ENCODE results near the gene RFNG.

The RFNG gene

DNA sequence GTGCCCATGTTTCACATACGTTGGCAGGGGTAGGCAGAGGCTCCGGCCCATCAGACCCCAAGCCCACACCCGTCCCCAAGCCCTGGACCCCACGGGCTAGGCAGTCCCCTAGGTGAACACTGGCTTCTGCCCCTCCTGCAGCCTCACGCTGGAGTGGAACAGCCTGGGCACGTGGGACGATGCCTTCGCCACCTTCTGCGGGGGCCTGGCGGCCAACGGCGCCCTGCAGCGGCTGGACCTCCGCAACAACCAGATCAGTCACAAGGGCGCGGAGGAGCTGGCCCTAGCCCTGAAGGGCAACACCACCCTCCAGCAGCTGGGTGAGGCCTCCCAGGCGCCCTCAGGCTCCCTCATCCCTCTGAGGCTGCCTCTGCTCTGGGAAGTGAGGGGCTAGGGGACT lies 26.8 kb downstream of the RFNG start:
- DNase-seq, result no peak

DNA sequence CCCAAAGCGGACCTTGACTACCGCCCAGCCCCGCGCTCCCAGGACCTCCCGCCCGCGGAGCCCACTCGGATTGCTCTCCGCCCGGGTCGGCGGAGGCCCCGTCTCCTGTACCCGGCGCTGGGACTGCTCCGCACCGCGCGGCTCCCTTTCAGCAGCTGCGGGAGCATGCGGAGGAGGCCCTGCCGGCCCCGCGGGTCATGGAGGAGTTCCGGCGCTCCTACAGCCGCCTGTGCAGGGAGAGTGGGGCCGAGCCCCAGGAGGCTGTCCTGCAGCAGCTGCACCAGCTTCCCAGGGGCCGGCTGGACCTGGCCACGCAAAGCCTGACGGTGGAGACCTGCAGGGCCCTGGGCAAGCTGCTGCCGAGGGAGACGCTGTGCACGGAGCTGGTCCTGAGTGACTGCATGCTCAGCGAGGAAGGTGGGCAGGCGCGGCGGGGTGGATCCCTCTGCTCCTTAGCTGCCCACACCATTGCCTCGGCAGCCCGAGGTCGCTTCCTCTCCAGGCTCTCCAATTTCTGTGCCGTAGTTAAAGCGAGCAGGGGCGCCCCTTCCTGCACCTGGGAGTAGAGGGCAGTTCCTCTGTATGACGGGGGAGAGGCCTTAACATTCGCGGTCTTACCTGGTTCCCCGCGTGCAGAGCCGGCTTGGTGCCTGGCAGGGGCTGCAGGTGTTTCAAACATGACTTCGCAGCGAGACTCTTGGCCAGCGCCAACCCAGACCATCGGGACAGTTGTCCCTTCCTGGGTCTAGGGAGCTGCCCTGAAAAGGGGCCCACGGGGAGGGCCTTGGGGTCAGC lies 28.0 kb downstream of the RFNG start:
- no peak for DNase-seq

DNA sequence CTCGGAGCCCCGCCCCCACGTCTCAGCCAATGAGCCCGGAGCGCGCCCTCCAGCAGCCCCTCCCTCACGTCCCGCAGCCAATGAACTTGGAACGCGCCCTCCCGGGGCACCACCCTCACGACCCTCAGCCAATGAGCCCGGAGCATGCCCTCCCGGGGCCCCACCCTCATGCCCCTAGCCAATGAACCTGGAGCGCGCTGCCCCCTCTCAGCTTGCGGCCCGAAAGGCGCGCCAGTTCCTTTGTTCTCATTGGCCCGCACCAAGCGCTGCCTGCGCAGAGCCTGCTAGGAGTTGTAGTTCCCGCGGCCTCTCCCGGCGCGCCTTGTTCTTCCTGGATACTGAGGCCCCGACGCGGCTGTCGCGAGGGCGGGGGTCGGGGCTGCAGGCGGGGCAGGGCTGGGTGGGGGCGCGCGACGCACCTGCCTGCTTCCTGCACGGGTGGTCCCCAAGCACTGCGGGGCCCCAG lies 28.6 kb downstream of the RFNG start, which contains the start of gene LRRC45:
LRRC45 (plus strand) TSS at position 325 of the 466 bp plus-strand sequence. CDS start 339 bp downstream, outside the sequence.
- peak; percentile 98 to 99 for DNase-seq

DNA sequence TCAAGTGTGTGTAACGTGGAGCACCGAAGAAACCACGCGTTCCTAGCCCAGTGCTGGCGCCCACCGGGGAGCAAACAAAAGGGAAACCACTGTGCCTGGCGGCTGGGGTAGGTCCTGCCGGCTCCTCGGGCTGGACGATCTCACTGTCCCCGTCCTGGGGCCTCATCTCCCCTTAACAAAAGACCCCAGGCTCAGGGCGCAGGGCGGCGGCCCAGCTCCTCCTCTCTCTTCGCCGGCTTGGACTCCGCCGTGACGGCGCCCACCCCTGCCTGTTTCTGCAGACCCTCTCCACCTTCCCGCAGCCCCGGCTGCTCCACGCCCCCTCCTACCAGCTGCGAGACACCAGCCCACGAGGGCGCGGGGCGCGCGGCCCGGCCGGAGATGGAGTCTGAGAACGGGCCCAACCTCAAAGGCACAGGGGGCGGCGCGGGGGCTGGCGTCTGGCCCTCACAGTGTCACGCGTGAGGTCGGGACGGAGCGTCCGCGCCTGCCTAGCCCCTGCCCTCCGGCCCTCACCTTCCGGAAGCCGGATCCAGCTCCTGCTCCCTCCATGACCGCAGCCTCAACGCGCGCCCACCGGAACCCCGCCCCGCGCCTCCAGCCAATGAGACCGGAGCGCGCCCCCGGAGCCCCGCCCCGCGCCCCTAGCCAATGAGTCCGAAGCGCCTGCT lies 29.2 kb downstream of the RFNG start, which contains the start of gene CENPX:
CENPX (minus strand) TSS at position 569 of the 671 bp plus-strand sequence; CDS start at position 552, 17 bp downstream.
- no peak for DNase-seq

DNA sequence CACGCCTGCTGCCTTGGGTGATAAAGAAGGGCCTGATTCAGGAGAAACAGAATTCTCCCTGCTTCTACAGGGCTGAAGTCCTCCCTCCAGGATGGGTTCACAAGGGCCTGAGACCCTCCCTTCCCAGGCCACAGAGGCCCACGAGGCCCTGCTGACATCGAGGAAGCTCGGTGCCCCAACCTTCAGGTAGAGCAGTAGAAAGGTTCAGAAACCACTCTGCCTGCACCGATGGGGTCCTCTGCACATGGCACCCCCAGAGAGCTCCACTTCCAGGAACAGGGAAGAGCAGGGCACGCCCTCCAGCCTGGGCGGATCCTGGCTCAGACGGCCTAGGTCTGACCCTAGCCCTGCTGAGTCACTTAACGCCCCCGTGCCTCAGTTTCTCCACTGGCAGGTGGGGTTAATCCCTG lies 29.7 kb downstream of the RFNG start:
- DNase-seq, result no peak

DNA sequence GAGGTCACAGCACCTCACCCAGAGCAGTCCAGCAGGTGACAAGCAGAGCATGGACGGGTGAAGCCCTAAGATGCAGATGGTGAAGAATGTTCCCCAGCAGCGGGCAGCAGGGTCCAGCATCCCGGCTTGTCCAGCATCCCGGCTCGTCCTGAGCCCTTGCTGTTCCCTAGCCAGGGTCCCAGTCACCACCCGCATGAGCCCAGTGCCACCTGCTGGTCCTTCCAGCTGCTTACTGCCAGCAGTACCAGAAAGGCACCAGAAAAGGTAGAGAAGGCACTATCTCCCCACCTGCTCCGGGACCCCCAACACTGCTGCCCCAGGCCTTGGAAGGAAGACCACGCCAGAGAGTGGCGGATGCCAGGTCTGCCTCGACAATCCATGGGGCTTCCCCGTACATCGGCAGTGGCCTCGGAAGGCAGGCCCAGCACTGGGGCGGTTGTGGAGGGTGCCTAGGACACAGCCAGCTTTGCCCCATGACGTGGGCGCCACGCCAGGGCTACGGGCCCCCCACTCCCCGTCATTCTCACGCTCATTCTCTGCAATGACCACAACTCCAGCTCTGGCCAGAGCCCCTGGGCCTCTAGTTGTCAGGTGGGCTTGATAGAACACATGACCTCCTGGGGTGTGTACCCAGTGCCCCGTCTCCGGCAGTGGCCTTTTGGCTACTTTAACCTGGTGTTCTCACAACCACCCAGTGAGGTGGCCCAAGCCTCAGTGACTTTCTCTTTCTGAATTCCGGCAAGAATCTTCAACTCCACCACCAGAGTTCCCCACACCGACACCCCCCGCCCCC lies 30.3 kb downstream of the RFNG start:
- no peak for DNase-seq

DNA sequence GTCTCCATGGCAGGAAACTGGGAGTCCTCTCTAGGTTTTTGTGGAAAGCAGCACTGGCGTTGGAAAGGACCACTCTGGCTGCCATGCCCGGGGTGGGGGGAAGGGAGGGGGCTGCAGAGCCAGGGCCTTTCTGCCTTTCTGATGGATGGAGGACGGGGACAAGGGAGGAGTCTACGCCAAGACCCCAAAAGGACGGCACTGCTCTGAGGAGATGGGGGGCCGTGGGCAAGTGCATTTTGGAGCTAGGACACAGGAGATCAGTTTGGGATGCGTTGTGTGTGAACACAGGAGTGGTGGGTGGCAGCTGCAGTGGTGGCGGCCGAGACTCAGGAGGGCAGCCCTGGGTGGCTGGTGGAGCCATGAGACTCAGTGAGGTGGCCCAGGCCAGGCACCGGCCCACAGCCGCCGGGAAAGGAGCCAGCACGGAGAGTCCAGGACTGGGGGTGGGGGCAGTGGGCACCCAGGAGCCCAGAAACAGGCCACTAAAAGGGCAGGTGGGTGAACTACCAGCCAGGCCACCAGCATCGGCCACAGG lies 31.0 kb downstream of the RFNG start:
- DNase-seq, result no peak

DNA sequence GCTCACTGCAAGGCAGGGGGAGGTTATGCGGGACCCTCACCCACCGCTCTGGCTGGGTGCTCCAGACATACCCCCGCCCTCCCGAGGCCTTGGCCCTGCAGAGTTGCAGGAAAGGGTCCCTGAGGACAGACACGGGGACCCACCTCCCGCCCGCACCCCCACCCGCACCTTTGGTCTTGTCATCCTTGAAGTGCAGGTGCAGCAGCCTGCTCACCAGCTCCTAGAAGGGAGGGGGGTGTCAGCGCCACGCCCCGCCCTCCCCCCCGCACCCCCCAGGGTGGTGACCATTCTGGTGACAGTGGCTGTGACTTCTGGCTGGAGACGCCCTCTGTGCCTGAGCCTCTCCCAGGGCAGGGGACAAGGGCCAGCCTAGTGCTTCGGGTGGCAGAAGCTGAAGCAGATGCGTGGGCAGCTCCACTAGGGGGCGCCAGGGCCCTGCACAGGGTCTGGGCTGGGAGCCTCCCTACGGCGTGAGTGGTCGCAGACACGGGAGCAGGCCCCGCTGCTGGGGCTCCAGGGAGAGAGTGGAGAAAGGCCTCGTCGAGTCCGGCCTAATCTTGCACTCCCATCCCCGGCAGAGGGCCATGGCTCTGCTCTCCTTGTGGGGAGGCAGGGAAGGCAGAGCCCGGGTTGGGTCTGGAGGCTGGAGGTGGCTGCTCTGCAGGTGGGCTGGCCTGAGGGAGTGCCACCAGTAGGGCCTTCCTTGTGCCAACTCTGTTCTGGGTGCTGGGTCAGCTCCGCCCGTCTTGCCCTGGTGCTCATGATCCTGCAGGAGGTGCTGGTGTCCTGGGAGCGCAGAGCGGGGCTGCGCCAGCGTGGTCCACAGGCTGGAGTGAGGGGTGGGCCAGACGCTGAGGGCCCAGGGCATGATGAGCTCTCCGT lies 31.7 kb downstream of the RFNG start:
- no peak for DNase-seq

DNA sequence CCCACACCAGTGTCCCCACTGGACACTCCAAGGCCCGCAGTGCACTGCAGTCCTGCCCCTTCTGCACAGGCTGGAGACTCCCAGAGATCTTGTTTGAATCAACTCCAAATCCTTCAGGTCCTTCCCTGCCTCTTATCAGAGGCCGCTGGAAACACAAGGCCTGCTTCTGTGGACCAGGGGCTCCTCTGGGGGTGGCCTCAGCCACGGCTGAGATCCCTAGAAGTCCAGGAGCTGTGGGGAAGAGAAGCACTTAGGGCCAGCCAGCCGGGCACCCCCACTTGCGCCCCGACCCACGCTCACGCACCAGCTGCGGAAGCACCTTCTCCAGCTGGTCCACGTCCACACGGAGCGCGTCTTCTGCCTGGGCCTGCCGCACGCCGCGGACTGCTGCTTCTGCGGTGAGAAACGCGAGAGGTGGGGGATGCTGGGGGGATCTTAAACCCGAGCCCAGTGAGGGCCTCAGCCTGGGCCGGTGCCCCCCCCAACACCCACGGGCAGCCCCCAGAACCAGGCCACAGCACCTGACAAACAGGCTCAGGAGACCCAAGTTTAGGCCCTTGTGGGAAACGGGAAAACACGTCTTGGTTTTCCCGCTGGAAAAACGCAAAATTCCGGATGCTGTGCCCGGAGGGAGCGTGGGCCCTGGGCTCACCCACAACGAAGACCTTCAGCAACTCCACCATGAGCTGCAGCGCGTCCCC lies 32.5 kb downstream of the RFNG start:
- no peak for DNase-seq

DNA sequence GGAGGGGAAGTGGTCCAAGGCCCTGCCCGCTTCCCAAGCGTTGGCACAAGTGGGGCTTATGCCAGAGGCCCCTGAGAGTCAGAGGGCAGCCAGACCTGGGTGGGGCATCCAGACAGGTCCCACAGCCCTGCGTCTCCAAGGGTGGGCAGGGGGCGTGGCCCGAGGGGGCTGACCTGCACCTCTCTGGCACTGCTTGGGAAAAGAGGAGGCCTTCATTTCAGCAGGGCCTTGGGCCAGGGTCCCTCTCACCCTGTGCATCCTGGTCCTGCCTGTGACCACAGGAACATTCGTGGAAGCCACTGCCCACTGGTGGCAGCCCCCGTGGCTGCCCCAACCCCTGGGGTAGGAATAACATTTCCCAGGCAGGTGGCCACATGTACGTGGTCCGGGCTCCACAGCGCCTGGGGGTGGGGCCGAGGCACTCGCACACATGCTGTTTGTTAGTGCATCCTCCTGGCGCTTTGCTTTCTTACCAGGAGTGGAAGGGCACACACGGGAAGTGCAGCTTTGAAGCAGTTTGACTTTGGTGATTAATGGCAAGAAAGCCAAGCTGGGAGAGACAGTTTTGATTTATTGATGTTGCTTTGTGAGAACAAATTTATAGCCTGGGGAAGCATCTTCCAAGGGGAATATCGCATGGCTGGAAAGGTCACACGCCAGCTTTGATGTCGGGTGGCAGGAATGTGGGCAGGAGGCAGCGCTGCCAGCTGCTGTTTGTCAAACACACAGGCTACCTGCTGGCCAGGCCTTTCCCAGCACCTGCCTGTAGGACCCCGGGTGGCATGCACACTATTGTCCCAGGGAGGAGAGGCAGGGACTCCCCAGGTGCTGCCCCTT lies 33.2 kb downstream of the RFNG start:
- DNase-seq, result no peak

DNA sequence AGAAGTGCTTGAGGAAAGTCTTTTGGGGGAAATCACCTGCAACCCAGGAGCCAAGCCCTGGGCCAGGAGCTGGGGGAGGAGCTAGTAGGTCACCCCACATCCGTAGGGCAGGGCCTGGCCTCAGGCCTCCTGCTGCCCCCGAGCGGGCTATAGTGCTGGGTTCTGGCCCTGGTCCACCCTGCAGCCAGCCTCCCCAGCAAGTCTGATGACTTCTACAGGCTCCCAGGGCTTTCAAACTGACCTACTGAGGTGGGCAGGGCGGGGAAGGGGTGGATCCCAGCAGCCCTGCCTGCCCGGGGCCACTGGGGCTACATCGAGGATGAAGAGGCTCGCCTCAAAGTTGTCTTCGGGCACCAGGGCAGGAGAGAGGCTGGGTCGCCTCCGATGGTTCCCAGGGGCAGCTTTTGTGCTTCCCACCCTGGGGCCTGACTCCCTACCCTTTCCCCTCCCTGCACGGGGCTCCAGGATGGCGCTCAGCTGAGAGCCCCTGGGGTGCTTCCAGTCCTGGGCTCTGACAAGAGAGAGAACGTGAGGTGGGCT lies 33.9 kb downstream of the RFNG start:
- no peak for DNase-seq

DNA sequence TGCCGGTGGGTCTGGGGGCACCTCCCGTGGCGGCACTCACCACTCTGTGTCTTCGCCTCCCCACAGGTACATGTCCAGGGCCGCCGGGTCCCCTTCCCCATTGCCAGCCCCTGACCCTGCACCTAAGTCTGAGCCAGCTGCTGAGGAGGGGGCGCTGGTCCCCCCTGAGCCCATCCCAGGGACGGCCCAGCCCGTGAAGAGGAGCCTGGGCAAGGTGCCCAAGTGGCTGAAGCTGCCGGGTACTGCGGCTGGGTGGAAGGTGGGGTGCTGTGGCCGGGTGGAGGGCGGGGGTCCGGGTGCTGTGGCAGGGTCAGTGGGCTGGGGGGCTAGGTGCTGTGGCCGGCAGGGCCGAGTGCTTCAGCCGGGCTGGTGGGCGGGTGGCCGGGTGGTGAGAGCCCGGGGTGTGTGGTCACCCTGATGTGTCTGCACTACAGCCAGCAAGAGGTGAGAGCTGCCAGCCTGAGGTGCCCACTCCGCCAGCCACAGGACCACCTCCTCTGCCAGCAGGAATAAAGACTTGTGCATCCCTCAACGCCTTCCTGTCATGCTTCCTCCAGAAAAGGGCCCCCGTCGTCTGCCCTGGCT lies 34.6 kb downstream of the RFNG start:
- no peak for DNase-seq

DNA sequence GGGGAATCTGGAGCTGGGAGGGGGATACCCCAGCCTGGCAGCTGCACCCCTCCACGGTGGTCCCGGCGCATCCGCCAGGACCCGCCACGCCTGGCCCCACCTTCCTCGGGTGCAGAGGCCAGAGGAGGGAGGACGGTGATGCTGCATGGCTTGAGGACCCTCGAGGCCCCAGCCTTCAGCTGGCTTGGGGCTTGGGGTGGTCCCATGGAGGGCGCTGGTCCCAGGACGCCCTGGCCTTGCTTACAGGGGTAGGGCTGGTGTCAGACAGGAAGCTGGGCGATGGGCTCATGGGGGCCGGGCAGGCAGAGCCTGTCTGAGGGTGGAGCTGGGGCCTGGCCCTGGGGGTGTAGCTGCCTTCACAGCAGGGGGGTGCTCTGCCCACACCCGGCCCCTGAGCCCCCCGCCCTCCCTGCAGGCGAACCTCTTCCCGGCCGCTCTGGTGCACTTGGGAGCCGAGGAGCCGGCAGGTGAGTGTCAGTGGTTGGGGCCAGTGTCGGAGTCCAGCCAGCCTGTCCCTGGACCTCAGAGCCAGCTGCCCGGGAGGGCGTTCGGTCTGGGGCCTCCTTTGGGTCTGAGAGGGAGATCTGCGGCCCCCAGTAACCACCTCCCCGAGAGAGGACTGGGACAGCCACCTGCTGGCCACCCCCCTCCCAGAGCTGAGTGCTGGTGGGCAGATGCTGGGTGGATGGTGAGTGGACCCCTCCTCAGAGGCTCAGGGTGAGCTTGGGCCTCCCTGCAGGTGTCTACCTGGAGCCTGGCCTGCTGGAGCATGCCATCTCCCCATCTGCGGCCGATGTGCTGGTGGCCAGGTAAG lies 35.3 kb downstream of the RFNG start:
- DNase-seq, result no peak

DNA sequence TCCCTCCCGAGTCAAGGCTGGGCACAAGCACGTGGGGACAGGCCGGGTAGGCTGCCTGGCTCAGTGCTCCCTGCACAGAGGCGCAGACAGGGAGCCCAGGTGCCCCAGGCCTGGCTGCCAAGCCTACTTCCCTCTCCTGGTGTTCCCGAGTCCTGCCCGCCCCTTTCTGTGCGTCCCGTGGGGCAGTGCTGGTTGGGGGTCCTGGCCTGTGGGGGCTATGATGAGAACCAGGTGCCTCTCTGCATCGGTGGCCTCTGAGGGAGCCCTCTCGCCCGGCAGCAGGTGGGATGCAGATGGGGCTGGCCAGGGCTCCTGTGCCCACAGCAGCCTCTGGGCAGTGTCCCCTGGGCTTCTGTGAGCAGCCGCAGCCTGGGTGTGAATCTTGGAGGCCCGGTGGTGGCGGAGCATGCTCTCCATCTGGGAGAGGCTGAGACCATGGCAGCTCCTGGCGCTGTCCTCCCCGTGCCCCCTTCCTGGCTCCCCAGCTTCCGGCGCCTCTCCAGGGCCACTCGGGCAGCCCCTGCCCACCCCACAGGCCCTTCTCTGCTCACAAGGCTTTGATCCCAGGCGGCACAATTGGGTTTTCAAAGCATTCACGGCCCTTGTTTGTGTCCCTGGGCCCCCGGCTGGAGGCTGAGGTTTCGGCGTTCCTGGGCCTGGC lies 36.2 kb downstream of the RFNG start:
- DNase-seq, result no peak

DNA sequence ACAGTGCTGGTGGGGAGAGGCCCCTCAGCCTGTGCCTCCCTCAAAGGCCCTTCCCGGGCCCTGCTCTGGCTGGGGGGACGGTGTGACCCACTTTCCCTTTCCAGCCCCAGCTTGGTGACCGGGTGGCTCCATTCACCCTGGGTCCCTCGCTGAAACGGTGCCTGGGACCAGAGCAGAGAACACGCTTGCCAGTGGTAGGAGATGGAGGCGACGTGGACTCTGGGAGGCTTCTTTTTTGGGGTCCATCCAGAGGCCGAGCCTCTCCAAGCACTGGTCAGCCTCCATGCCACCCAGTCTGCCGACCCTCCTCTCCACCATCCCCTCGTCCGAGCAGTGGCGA lies 36.7 kb downstream of the RFNG start:
- no peak for DNase-seq

DNA sequence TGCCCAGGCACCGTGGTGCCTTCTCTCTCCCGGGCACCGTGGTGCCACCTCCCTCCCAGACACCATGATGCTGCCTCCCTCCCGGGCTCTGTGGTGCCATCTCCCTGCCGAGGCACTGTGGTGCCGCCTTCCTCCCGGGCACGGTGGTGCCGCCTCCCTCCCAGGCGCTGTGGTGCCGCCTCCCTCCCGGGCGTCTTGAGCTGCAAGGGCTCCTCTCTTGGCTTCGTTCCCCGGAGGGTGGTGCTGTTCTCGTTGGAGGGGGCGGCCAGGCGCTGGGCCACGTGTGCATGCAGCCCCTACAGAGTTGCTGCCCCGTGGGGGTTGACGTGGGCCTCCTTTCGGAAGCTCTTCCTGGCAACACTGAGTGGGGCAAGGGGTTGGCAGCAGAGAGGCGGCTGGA lies 37.2 kb downstream of the RFNG start:
- DNase-seq, result no peak

DNA sequence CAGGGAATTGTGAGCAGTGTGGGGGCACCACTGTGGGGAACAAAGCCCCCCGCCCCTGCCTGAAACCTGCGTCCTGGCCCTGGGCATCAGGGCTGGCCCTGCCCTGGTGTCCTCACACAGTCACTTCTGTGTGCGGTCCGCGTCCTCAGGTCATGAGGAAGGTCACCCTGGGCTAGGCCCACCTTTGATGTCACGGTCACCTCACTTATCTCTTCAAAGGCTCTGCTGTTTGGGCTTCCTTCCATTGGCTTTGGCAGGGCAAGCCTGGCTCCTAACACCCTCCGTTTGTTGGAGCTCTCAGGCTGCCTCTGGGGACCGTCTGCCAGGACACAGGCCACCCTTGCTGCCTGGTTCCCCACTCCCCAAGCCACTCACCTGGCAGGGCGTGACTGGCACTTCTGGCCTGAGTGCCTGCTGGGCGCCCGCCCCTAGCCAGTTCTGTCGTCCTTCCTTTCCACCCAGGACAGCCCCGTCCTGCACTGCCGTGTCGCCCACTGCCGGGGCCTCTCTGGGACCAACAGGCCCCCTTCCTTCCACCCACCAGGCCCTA lies 37.8 kb downstream of the RFNG start:
- DNase-seq, result no peak

DNA sequence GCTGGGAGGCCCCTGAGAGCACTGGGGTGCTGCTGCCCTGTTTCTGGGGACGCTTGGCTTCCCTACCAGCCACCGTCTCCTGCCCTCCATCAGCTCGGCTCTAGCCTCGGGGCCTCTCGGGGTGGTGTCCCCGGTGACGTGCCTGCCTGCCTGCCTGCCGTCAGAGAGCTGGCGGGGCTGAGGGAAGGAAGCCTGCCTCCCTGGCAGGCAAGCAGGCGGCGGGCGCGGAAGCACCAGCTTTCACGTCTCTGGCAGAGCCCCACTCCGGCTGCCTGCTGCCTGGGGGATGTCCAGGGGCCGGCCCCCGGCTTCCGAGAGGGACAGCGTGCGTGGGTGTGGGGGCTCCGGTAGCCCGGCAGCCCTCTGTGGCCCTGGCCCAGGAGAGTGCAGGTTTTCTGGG lies 38.3 kb downstream of the RFNG start:
- no peak for DNase-seq
